Psoas muscle (tissue), 8 donors: ENCODE data around the gene TP53RK. TPM values are rescaled to one million over a fixed set of nuclear protein-coding genes. Genes with fewer than 3 reads are reported as not detected.

Source experiments
- ATAC-seq, 4 donors: fragments of 200-7000 bp; cut with Tn5 transposase; one replicate each; pipeline ENCODE4 v1.9.1; 2020; ENCODE audit warnings: moderate library complexity in 3 of 4, mild to moderate bottlenecking in 2 of 4
- DNase-seq, 2 donors: peaks; one replicate each; pipeline ENCODE4 v3.0.0-alpha.2; 2020
- H3K27ac ChIP-seq: fragments of 200-600 bp; one replicate; pipeline ENCODE4 v1.8.0; 2022
- H3K27me3 ChIP-seq, 3 donors: fragments of 200-600 bp in 1 of 3; one replicate each; pipeline versions ENCODE4 v1.6.1 to v1.8.0; 2013 to 2022; ENCODE audit warnings: low read length in 2 of 3, mild to moderate bottlenecking in 2 of 3, moderate library complexity in 1 of 3; ENCODE audit not compliant: insufficient read depth in 3 of 3
- H3K36me3 ChIP-seq, 2 donors: fragments of 200-600 bp in 1 of 2; one replicate each; pipeline versions ENCODE4 v1.6.1 to v1.8.0; 2013 to 2022; ENCODE audit warnings: low read depth in 1 of 2, mild to moderate bottlenecking in 1 of 2, moderate library complexity in 1 of 2; ENCODE audit not compliant: insufficient read depth in 1 of 2
- H3K4me1 ChIP-seq: fragments of 200-600 bp; one replicate; pipeline ENCODE4 v1.8.0; 2022
- H3K4me3 ChIP-seq: fragments of 200-600 bp; one replicate; pipeline ENCODE4 v1.8.0; 2022; ENCODE audit warnings: mild to moderate bottlenecking
- H3K9me3 ChIP-seq: fragments of 200-600 bp; one replicate; pipeline ENCODE4 v1.8.0; 2022
- WGBS, 3 donors: extraction: QIAGEN DNeasy Blood & Tissue Kit; methylation state at CpG; one replicate each; pipeline versions ENCODE4 v1.1.6 to v1.1.7; 2013; 5-methylcytosine and 5-hydroxymethylcytosine counted together
- intact Hi-C, 2 donors: fragments of 100-400 bp; cut with DNase I; formaldehyde crosslinking; loops; one replicate each; pipeline versions ENCODE4 v1.11.0 to v1.14.2; 2022
- polyA plus RNA-seq, 3 donors: library from polyadenylated mRNA; stranded (reverse); fragments of 200-250 nt; gene quantifications; one replicate each; pipeline ENCODE4 v1.2.3, GENCODE V29; 2013
- total RNA-seq, 4 donors: library from RNA; stranded (reverse); fragmentation: NEBNext Ultra II Directional in 2 of 4; extraction: Animal tissue kit (Norgen Biotek cat#: 25700) in 2 of 4; gene quantifications; one replicate each; pipeline versions ENCODE4 v1.2.1 to v1.2.4, GENCODE V29; 2021 to 2023
- TF ChIP-seq, protein P1 (sequence below): fragments of 200-600 bp; IDR thresholded peaks from one replicate; pipeline ENCODE4 v1.8.0; 2022; ENCODE audit warnings: antibody characterized with exemption
- donor health status: healthy with polysubstance abuse.
- donor health status: DM: no; HTN: no; CAD: no; lungs with moderate emphysema.
- donor health status: Bipolar disorder and iron deficiency.
- donor health status: healthy.
- donor health status: DM: yes; HTN: yes; CAD: no.
- donor health status: DM: no; HTN: no; CAD: no.
- donor health status: DM: no; HTN: no; CAD: no.
- donor health status: DM: yes; HTN: yes; CAD: no.

The TP53RK gene
- total and polyA plus RNA-seq, 7 donors = 5.8 to 12.9 (median 9.3) TPM

DNA sequence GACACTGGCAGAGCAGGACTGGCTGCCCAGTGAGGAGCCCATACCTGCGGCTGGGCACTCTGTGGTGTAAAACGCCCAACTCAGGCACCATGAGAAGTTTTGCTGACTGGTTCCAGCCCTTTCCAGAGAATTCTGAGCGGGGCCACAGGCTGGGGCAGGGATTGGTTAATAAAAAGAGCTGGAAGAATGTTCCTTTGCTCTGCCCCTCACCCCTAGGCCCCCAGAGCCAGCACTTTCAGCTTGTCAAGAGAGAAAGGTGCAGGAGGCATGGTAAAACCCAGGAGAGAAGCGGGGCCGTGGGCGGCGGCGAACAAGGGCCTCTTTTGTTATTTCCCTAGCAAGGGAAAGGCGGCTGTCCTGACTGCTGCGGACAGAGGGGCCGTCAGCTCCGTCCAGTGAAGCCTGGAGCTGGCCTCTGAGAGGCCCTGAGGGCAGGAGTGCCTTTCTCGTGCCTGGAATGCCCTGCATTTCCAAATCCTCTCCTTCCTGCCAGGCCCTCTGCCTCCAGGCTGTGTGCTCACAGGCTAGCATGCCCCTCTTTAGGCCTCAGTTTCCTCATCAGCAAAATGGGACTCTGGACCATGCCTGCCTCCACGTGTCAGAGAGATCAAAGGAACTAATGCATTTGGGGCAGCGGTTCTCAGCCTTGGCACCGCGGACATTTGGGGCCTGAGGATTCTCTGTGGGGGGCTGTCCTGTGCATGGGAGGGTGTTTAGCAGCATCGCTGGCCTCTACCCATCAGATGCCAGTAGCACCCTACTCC is 50.9 kb downstream of the TP53RK start:
- Histone ChIP-seq H3K4me3 (no peak overlapping the region), H3K27ac (no peak overlapping the region), H3K36me3 (no peaks in the 10 kb centered on the region), H3K27me3 (no peaks in the 10 kb centered on the region), H3K4me1 (no peaks in the 10 kb centered on the region), H3K9me3 (no peaks in the 10 kb centered on the region)
- 77 to 88% (median 81%) methylated on average over 18 of the region's 18 CpGs for WGBS, 3 donors
- DNase-seq = no peak
- no peak for ATAC-seq
- intact Hi-C loops = no loop called here
- TF ChIP-seq, protein P1, sequence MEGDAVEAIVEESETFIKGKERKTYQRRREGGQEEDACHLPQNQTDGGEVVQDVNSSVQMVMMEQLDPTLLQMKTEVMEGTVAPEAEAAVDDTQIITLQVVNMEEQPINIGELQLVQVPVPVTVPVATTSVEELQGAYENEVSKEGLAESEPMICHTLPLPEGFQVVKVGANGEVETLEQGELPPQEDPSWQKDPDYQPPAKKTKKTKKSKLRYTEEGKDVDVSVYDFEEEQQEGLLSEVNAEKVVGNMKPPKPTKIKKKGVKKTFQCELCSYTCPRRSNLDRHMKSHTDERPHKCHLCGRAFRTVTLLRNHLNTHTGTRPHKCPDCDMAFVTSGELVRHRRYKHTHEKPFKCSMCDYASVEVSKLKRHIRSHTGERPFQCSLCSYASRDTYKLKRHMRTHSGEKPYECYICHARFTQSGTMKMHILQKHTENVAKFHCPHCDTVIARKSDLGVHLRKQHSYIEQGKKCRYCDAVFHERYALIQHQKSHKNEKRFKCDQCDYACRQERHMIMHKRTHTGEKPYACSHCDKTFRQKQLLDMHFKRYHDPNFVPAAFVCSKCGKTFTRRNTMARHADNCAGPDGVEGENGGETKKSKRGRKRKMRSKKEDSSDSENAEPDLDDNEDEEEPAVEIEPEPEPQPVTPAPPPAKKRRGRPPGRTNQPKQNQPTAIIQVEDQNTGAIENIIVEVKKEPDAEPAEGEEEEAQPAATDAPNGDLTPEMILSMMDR = no peak

DNA sequence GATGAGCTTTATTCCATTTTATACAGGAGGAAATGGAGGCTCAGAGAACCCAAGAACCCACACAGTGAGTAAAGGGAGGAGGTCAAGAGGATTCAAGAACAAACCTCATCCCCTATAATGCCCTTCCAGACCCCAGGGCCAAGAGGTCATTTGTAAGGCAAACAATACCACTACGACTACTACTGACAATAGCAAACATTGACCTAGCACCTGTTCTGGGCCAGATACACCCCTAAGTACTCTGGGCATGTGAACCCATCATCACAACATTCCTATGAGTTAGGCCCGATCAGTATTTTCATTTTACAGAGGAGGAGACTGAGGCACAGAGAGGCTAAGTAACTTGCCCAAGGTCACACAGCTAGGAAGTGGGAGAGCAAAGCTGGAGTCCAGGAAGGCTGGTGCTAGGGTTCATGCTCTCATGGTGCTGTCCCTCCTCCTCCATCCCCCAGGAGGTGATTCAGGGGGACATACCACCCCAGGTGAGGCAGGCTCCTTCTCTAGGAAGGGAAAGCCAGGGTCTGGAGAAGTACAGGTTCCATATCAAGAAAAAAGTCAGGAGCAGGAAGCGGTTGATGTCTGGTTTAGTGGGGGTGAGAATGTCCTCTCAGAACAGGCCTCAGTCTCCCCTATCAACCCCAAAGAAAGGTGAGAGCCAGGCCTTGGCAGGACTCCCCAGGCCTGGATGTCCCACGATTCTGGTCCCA is 51.7 kb downstream of the TP53RK start:
- ATAC-seq (no peak), DNase-seq (no peak)
- no peak overlapping the region for H3K4me3 ChIP-seq
- WGBS, 3 donors = 82 to 89% (median 88%) methylated on average over 4 of the region's 4 CpGs
- H3K36me3 ChIP-seq = no peaks in the 10 kb centered on the region
- no peaks in the 10 kb centered on the region for H3K4me1 ChIP-seq
- TF ChIP-seq, protein P1 = no peak
- no peaks in the 10 kb centered on the region for H3K27me3 ChIP-seq
- H3K27ac ChIP-seq = no peak overlapping the region
- no peaks in the 10 kb centered on the region for H3K9me3 ChIP-seq
- intact Hi-C loops = no loop called here

DNA sequence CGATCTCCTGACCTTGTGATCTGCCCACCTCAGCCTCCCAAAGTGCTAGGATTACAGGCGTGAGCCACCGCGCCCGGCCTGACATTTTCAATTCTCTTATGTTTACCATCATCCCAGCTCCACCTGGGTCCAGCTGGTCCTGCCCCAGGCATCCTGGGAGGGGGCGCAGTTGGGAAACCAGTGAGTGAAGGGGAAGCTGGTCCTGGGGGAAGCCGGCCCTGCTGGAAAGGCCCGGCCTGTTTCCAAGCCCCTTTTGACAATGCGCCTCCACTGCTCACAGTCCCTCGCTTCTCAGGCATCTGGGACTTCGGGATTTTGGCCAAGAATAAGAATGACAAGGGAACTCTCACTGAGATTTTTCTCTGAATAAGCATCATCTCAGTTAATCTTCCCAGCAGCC is 52.2 kb downstream of the TP53RK start:
- Histone ChIP-seq H3K9me3 (no peaks in the 10 kb centered on the region), H3K4me1 (no peaks in the 10 kb centered on the region), H3K4me3 (no peak overlapping the region), H3K36me3 (no peaks in the 10 kb centered on the region), H3K27me3 (no peaks in the 10 kb centered on the region), H3K27ac (no peak overlapping the region)
- no peak for DNase-seq
- intact Hi-C loops = no loop called here
- 72 to 79% (median 78%) methylated on average over 11 of the region's 11 CpGs for WGBS, 3 donors
- no peak for ATAC-seq
- TF ChIP-seq, protein P1 = no peak

DNA sequence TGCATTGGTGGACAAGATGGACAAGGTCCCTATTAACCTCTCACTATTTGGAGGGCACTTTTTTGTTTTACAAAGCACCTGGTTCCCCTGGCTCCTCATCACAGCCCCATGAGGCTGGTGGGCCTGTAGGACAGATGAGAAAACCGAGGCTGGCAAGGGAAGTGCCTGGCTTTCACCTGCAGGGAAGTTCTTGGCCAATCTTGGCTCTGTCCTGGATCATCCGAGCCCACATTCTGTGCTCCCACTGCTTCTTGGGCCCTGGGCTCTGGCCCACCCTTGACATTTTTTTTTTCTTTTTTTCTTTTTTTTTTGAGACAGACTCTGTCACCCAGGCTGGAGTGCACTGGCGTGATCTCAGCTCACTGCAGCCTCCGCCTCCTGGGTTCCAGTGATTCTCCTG is 52.7 kb downstream of the TP53RK start:
- Histone ChIP-seq H3K9me3 (no peaks in the 10 kb centered on the region), H3K27me3 (no peaks in the 10 kb centered on the region), H3K4me1 (no peaks in the 10 kb centered on the region), H3K36me3 (no peaks in the 10 kb centered on the region), H3K4me3 (no peak overlapping the region), H3K27ac (no peak overlapping the region)
- 89 to 94% (median 93%) methylated on average over 4 of the region's 4 CpGs for WGBS, 3 donors
- intact Hi-C loops = no loop called here
- DNase-seq (no peak), ATAC-seq (no peak)
- TF ChIP-seq, protein P1 = no peak
